Esophagus mucosa (tissue), 1 donor: ENCODE data around the gene CHD9. TPM values are rescaled to one million over a fixed set of nuclear protein-coding genes. Genes with fewer than 3 reads are reported as not detected.
A peak's percentile ranks its signal among the peaks of the same experiment; 100 is the strongest.
"Not testable (repeated sequence)": the region's sequence is repeated elsewhere in the genome, so short reads cannot be mapped to it uniquely, and the experiment has no call there.

Experiments used
- ATAC-seq: fragments of 200-7000 bp; cut with Tn5 transposase; one replicate; pipeline ENCODE4 v1.9.1; 2020
- total RNA-seq: library from RNA; stranded (reverse); gene quantifications from one replicate; pipeline ENCODE4 v1.2.4, GENCODE V29; 2023
- donor health status: DM: yes; HTN: yes; CAD: no.

Gene CHD9
- total RNA-seq = 39.3 TPM

- ATAC-seq = peak; percentile 85
These were observed at the start of gene CHD9 for GRCh38 chr16:53054670-53055485. TSS of gene CHD9 (plus strand) at chr16:53054991. CDS start at chr16:53156090, 101,099 bp downstream.

DNA sequence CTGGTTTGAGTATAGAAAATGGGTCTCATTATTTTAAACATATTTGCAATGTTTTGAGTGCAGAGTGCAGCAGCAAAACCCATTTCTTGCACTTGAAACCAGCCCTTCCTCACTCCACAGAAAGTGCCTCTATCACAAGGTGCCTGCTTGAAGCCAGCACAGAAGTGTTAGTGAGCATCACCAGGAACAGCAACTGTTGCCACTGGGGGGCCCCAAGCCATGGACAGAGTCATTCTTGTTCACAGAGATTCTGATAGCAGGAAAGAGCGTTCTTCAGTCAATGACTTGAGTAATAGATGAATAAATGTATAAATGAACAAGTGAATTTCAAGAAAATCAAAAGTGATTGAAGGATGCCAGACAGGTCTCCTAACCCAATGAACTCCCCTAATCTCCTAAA, 47.7 kb upstream of the CHD9 start:
- no peak for ATAC-seq

- ATAC-seq = no peak
These were observed 40.5 kb upstream of the CHD9 start for GRCh38 chr16:53014287-53014686.

- ATAC-seq = no peak
These were observed 35.9 kb upstream of the CHD9 start for GRCh38 chr16:53018834-53019416.

GRCh38 chr16:53022374-53022773, 32.4 kb upstream of the CHD9 start:
- peak; percentile 82 for ATAC-seq

DNA sequence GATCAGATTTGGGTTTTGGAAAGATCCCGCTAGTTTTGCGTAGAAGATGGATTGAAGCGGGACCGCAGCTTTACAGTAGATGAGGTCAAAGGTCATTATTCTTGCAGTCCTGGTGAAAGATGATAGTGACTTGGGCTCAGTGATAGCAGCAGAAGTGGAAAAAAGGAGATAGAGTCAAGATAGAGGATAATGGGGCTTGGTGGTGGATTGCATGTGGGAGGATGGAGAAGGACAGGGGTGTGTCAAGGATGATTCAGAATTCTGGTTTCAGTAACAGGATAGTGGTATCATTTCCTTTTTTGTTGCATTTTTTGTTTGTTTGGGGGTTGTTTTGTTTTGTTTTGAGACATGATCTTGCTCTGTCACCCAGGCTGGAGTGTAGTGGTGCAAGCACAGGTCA, 30.7 kb upstream of the CHD9 start:
- ATAC-seq = peak; percentile 41

- ATAC-seq = no peak
These were observed 24.8 kb upstream of the CHD9 start for GRCh38 chr16:53029971-53030370.

- ATAC-seq = peak; percentile 63
These were observed 23.4 kb upstream of the CHD9 start for GRCh38 chr16:53031323-53031942.

- no peak for ATAC-seq
These were observed 20.5 kb upstream of the CHD9 start for GRCh38 chr16:53034306-53034705.

- no peak for ATAC-seq
These were observed 19.4 kb upstream of the CHD9 start for GRCh38 chr16:53035176-53035942.

DNA sequence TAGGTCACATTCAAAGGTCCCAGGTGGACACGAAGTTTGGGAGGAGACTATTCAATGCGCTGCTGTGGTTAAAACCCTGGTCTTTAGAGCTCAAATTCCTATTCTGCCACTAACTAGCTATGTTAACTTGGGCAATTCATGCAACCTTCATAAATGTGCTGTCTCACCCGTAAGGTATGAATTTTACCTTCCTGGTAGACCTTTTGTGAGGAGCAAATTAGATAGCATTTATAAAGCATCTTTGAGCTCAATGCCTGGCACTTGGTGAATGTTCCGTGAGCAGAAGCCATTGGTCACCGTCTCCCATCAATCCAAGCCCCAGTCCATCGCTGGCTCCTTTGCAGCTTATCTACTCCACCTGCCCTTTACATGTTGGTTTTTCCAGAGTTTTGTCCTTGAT, 18.7 kb upstream of the CHD9 start:
- no peak for ATAC-seq

- ATAC-seq = not testable (repeated sequence)
These were observed 18.1 kb upstream of the CHD9 start for GRCh38 chr16:53036711-53037110.

DNA sequence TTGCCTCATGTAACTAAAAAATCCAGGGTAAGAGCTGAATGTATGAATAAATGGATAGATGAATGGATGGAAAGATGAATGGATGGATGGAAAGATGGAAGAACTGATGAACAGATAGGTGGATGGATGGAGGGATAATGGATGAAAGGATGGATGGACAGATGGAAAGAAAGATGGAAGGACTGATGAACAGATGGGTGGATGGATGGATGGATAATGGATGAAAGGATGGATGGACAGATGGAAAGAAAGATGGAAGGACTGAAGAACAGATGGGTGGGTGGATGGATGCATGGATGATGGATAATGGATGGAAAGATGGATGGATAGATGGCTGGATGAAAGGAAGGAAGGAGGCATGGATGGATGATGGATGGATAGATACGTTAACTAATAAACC, 14.0 kb upstream of the CHD9 start:
- no peak for ATAC-seq

DNA sequence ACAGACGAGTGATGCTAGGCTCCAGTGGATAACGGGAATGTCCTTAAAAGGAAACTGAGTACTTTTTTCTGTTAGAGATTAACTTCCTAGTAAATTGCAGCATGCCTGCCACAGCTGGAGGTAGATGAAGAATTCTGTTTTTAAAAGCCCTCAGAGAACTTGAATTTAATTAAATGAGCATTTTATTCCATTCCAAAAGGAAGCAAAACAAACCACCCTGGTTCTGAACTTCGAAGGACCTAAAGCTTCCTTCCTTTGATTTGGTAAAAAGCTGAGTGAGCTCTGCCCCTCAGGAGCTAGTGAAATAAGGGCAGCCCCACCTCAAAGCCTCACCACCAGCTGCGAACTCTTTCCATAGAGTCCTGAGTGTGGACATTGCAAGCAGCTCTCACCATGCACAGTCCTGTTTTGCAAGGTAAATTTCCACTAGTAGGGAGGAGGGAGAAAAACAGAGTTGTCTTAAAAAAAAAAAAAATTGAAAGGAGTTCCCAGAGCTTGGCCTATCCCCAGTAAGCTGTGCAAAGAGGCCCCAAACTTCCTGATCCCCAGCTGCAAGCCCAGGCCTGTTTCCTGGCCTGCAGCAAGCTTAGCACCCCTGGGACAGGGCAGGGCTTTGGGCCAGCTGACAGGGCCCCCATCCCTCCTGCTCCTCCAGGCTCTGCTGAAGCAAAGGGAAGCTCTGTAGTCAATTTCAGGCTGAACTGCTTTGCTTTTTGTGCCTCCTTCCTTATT, 13.3 kb upstream of the CHD9 start:
- peak; percentile 91 for ATAC-seq

GRCh38 chr16:53042235-53042701, 12.5 kb upstream of the CHD9 start:
- no peak for ATAC-seq

DNA sequence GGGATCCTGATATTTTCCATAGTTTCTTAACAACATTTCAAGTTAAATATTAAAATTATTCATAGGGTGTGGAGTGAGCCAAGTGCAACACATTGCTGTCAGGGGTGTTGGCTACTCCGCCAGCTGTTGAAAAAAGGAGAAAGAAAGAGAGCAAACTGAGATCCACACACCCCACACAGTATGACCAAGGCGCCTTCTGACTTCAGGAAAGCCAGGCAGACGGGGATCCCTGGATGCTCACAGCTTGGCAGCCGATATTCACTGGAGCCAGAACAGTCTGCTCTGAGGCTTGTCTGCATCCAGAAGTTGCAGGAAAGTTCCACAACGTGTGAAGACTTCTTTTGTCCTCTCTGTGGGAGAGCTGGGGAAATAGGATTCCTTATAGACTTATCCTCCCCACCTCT, 11.4 kb upstream of the CHD9 start:
- ATAC-seq = peak; percentile 37

- no peak for ATAC-seq
These were observed 10.7 kb upstream of the CHD9 start for GRCh38 chr16:53043986-53044601.

- peak; percentile 63 for ATAC-seq
These were observed 9.2 kb upstream of the CHD9 start for GRCh38 chr16:53045341-53046220.

DNA sequence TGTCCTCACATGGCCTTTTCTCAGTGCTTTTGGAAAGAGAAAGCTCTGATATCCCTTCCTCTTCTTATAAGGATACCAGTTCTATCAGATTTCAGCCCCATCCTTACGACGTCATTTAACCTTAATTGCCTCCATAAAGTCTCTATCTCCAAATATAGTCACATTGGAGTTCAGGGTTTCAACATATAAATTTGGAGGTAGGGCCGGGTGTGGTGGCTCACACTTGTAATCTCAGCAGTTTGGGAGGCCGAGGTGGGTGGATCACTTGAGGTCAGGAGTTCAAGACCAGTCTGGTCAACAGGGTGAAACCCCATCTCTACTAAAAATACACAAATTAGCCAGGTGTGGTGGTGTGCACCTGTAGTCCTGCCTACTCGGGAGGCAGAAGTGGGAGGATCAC, 7.3 kb upstream of the CHD9 start:
- ATAC-seq = not testable (repeated sequence)

- no peak for ATAC-seq
These were observed 6.5 kb upstream of the CHD9 start for GRCh38 chr16:53048139-53048915.
